GM13976 (cell line): ENCODE results near the gene PRR36.

Experiments used
- DNase-seq: peaks from one replicate; pipeline ENCODE4 v3.0.0; 2012; ENCODE audit warnings: low spot score
- CTCF ChIP-seq: IDR thresholded peaks from 2 replicates; pipeline ENCODE4 v1.5.1; 2012; ENCODE audit warnings: borderline replicate concordance, mild to moderate bottlenecking; ENCODE audit not compliant: insufficient read depth; ENCODE audit errors: extremely low read depth, missing control alignments, control extremely low read depth
- in situ Hi-C: fragments of 300-500 bp; cut with MboI; formaldehyde crosslinking; loops from one replicate; pipeline ENCODE4 v1.12.0; 2022; ENCODE audit warnings: low sequenced_read_pairs, mixed read lengths, inconsistent platforms; ENCODE audit not compliant: unreplicated experiment

The PRR36 gene

GRCh38 chr19:7848779-7849457 lies 25.3 kb downstream of the PRR36 start:
- in situ Hi-C loops = no loop called here
- no peak for DNase-seq
- TF ChIP-seq CTCF = no peak

DNA sequence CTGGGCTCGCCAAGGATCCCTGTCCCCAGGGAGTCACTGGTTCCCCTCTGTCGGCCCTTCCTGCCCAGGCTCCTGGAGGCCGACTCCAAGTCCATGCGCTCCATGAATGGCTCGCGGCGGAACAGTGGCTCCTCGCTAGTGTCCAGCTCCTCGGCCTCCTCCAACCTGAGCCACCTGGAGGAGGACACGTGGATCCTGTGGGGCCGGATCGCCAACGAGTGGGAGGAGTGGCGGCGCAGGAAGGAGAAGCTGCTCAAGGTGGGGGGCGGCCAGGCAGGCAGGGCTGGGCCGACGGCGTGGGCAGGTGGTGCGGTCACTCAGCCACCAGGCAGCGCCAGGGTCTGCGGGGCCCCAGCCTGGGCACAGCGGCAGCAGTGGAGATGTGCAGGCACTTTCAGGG lies 26.5 kb downstream of the PRR36 start:
- TF ChIP-seq CTCF = no peak
- in situ Hi-C loops = no loop called here
- no peak for DNase-seq

DNA sequence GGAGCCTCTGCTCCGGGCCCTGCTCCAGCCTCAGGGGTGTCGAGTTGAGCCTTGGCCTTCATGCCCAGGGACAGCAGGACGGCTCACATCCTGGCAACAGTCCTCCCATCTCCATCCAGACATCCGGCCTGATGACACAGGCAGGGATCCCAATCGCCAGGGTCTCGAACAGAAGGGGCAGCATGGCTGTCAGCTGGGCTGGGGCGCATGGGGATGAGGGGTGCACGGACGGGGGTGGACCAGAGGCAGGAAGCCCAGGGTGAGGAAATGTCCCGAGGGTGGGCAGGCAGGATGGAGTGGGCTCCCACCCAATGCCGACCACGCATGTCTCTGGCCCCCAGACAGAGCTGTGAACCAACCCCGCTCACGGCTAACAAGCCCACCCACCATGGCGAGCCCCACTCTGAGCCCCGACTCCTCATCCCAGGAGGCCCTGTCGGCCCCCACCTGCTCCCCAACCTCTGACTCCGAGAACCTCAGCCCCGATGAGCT lies 28.0 kb downstream of the PRR36 start:
- DNase-seq = no peak
- in situ Hi-C loops = no loop called here
- no peak for TF ChIP-seq CTCF

DNA sequence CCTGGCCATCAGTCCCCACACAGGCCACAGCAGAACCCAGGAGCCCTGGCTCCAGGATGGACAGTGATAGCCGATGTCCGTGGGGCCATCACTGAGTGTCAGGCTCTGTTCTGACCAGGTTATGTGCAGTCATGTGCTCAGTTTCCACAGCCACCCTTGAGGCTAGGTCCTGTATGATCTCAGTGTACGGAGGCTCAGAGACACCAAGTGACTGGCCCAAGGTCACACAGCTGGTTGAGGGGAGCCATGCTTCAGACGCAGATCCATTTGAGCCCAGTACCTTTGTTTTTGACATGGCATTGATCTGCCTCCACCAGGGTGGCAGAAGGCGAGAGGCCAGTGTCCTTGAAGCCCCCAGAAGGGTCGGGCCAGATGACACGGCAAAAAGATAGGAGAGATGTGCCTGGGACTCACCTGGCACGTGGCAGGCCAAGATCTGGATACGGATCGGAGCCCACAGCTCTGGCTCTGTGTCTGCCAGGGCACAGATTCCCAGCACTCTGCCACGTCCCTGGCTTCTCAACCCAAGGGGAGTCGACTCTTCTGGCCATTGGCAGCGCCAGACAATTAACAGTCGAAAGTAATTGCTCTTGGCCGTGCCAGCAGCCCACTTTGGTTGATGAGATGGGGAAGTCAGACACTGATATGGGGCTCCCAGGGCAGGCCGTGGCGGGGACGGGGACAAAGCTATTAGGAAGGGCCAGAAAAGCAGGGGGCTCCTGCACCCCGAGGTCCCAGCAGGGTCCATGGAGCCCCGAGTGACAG lies 28.6 kb downstream of the PRR36 start:
- no peak for TF ChIP-seq CTCF
- in situ Hi-C loops = no loop called here
- no peak for DNase-seq

GRCh38 chr19:7844951-7845350 lies 29.2 kb downstream of the PRR36 start:
- in situ Hi-C loops = no loop called here
- no peak for TF ChIP-seq CTCF
- no peak for DNase-seq

GRCh38 chr19:7844405-7844804 lies 29.8 kb downstream of the PRR36 start:
- TF ChIP-seq CTCF = no peak
- in situ Hi-C loops = no loop called here
- no peak for DNase-seq

DNA sequence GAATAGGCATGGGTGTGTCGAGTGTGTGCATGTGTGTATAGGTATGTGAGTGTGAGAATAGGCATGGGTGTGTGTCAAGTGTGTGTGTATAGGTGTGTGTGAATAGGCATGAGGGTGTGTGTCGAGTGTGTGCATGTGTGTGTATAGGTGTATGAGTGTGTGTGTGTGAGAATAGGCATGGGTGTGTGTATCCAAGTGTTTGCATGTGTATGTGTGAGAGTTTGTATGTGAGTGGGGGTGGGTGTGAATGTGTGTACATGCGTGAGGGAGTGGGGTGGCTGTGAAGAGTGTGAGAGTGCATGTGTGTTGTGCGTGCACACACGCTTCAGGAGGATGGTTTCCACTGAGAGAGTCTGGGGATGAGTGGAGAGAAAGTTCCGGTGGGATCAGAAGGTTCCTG lies 30.7 kb downstream of the PRR36 start:
- TF ChIP-seq CTCF = no peak
- in situ Hi-C loops = no loop called here
- DNase-seq = no peak
